Lung (tissue), 12 donors: ENCODE results near the gene OR10AD1. TPM values are rescaled to one million over a fixed set of nuclear protein-coding genes. Genes with fewer than 3 reads are reported as not detected.

ENCODE experiments used
- ATAC-seq: fragments of 200-7000 bp; cut with Tn5 transposase; one replicate; pipeline ENCODE4 v1.9.1; 2020; ENCODE audit warnings: moderate number of reproducible peaks; ENCODE audit not compliant: insufficient read depth, low FRiP score
- DNase-seq, 3 donors: peaks; one replicate each; pipeline ENCODE4 v3.0.0-alpha.2; 2013 to 2017
- H3K27ac ChIP-seq, 2 donors: one replicate each; pipeline ENCODE4 v1.5.1; 2013; ENCODE audit warnings: mild to moderate bottlenecking in 2 of 2, moderate library complexity in 2 of 2, control low read depth in 1 of 2, inconsistent platforms in 1 of 2, low read depth in 1 of 2, low read length in 1 of 2
- H3K27me3 ChIP-seq, 3 donors: one replicate each; pipeline ENCODE4 v1.5.1; 2013; ENCODE audit warnings: low read length in 2 of 3; ENCODE audit not compliant: control insufficient read depth in 3 of 3, insufficient read depth in 3 of 3
- H3K36me3 ChIP-seq, 4 donors: one replicate each; pipeline ENCODE4 v1.5.1; 2013; ENCODE audit warnings: low read length in 4 of 4, mild to moderate bottlenecking in 1 of 4, moderate library complexity in 1 of 4; ENCODE audit not compliant: control insufficient read depth in 4 of 4, insufficient read depth in 4 of 4
- H3K4me1 ChIP-seq, 5 donors: one replicate each; pipeline ENCODE4 v1.5.1; 2013; ENCODE audit warnings: low read length in 5 of 5, mild to moderate bottlenecking in 2 of 5, moderate library complexity in 1 of 5; ENCODE audit not compliant: control insufficient read depth in 5 of 5, insufficient read depth in 5 of 5
- H3K4me3 ChIP-seq: one replicate; pipeline ENCODE4 v1.5.1; 2013; ENCODE audit warnings: mild to moderate bottlenecking, control low read depth, moderate library complexity
- H3K9ac ChIP-seq, 2 donors: one replicate each; pipeline ENCODE4 v1.5.1; 2013; ENCODE audit warnings: low read length in 2 of 2, control low read depth in 1 of 2; ENCODE audit not compliant: insufficient read depth in 1 of 2
- H3K9me3 ChIP-seq, 4 donors: one replicate each; pipeline ENCODE4 v1.5.1; 2013; ENCODE audit warnings: low read length in 3 of 4, mild to moderate bottlenecking in 1 of 4, moderate library complexity in 1 of 4; ENCODE audit not compliant: control insufficient read depth in 4 of 4, insufficient read depth in 3 of 4
- CTCF ChIP-seq: IDR thresholded peaks from 2 replicates; pipeline ENCODE4 v1.5.1; 2012; ENCODE audit warnings: mild to moderate bottlenecking; ENCODE audit errors: control extremely low read depth, extremely low read depth
- whole genome bisulfite sequencing, 2 donors: extraction: QIAGEN DNeasy Blood & Tissue Kit; methylation state at CpG; one replicate each; pipeline ENCODE4 v1.1.7; 2013; 5-methylcytosine and 5-hydroxymethylcytosine counted together
- polyA plus RNA-seq, 2 donors: library from polyadenylated mRNA; stranded (reverse); fragments of 200-250 nt; gene quantifications; one replicate each; pipeline ENCODE4 v1.2.1, GENCODE V29; 2013
- total RNA-seq, 2 donors: library from RNA; depleted of rRNA in 1 of 2; stranded (reverse); fragments of >200 nt in 1 of 2; gene quantifications; one replicate each; pipeline ENCODE4 v1.2.1, GENCODE V29; 2014 to 2021
- donor health status: control.
- donor health status: control.
- donor health status: Bipolar disorder and iron deficiency.
- donor health status: healthy.
- donor health status: DM: yes; HTN: yes; CAD: no.

Gene OR10AD1
- total and polyA plus RNA-seq, 4 donors, result not detected

DNA sequence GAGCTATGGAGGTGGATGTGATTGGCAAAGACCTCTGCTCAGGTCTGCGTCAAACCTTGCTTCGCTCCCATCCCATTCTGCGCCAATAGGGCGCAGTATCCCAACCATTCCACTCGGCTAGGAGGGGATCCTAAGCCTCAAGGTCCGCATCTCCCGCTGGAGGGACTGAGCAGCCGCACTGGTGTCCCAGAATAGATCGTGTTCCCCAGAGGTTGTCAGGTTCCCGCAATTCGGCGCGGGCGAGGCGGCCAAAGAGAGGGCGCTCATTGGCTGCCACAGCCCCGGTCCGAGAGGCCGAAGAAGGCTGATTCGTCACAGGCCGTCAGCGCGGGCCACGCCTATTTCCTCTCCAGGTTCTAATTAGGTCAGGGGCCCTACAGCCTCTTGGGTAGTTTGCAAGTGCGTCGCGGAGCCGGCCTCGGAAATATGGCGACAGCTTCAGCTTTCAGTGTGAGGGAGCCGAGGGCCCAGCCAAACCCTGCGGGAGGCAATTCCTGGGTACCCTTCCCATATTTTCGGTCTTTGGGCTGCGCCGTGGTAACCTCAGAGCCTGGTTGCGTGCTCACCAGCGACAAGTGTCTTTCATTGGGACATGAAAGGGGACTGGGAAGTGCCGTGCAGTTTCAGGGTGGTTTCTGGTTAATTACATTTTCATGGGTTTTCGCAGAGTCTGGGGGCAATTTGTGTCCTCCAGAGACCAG lies 5.0 kb downstream of the OR10AD1 start:
- H3K9ac ChIP-seq, result peak overlapping the region; percentile 92 to 97
- H3K27me3 ChIP-seq, result no peaks in the 10 kb centered on the region
- H3K27ac ChIP-seq, result peak overlapping the region; percentile 98 to 100
- peaks cover 0 to 28% (median 6%) of the 10 kb centered on the region in 5 donors for H3K4me1 ChIP-seq
- WGBS, 2 donors, result 0% methylated on average over 39 of the region's 39 CpGs
- TF ChIP-seq CTCF, result no peak
- no peaks in the 10 kb centered on the region for H3K36me3 ChIP-seq
- ATAC-seq, result peak; percentile 94
- H3K4me3 ChIP-seq, result peak overlapping the region; percentile 76
- peaks cover 0 to 4% (median 0%) of the 10 kb centered on the region in 4 donors for H3K9me3 ChIP-seq
- peak; percentile 97 for DNase-seq

GRCh38 chr12:48197549-48197970 lies 5.5 kb downstream of the OR10AD1 start:
- Histone ChIP-seq H3K4me1 (peaks cover 0 to 28% (median 6%) of the 10 kb centered on the region in 5 donors), H3K27me3 (no peaks in the 10 kb centered on the region), H3K4me3 (peak overlapping the region; percentile 47), H3K36me3 (no peaks in the 10 kb centered on the region), H3K27ac (peak overlapping the region; percentile 98 to 100), H3K9me3 (no peaks in the 10 kb centered on the region), H3K9ac (peak overlapping the region; percentile 81 to 91)
- 0 to 2% methylated on average over 10 of the region's 10 CpGs for WGBS, 2 donors
- ATAC-seq, result no peak
- DNase-seq, result peak in 2 of 3 donors; percentile 69 to 76
- peak; percentile 23 for TF ChIP-seq CTCF

GRCh38 chr12:48194799-48195201 lies 8.3 kb downstream of the OR10AD1 start:
- no peak overlapping the region for H3K9ac ChIP-seq
- H3K4me1 ChIP-seq, result peaks cover 0 to 23% (median 6%) of the 10 kb centered on the region in 5 donors
- no peak for TF ChIP-seq CTCF
- no peak overlapping the region for H3K4me3 ChIP-seq
- ATAC-seq, result no peak
- H3K36me3 ChIP-seq, result no peaks in the 10 kb centered on the region
- no peaks in the 10 kb centered on the region for H3K9me3 ChIP-seq
- DNase-seq, result no peak
- WGBS, 2 donors, result 49 to 68% methylated on average over 1 of the region's 1 CpG
- H3K27ac ChIP-seq, result no peak overlapping the region
- H3K27me3 ChIP-seq, result no peaks in the 10 kb centered on the region

GRCh38 chr12:48193623-48194022 lies 9.5 kb downstream of the OR10AD1 start:
- no peaks in the 10 kb centered on the region for H3K36me3 ChIP-seq
- H3K4me1 ChIP-seq, result peaks cover 0 to 11% (median 6%) of the 10 kb centered on the region in 5 donors
- no peaks in the 10 kb centered on the region for H3K27me3 ChIP-seq
- no peak for ATAC-seq
- 53 to 83% methylated on average over 2 of the region's 2 CpGs for WGBS, 2 donors
- no peak overlapping the region for H3K27ac ChIP-seq
- H3K4me3 ChIP-seq, result no peak overlapping the region
- no peaks in the 10 kb centered on the region for H3K9me3 ChIP-seq
- no peak overlapping the region for H3K9ac ChIP-seq
- no peak for DNase-seq
- TF ChIP-seq CTCF, result no peak
